ENCODE measurements around the gene SRP9. TPM values are rescaled to one million over a fixed set of nuclear protein-coding genes. Genes with fewer than 3 reads are reported as not detected.

Gene SRP9
- total RNA-seq, 1 donor from 2014 or later, result 480 TPM

GRCh38 chr1:225838793-225839192 is 61.2 kb downstream of the SRP9 start:
- Mint-ChIP-seq H3K27me3 (ENCODE audit: low read depth) (no peaks in the 10 kb centered on the region), H3K36me3 (ENCODE audit: low read depth) (no peaks in the 10 kb centered on the region), H3K9me3 (no peaks in the 10 kb centered on the region), H3K27ac (ENCODE audit: unreplicated experiment) (no peak overlapping the region), H3K4me3 (no peak overlapping the region), H3K4me1 (no peaks in the 10 kb centered on the region)
- TF ChIP-seq CTCF (conservative IDR thresholded peaks at IDR 0.05), result no peak
- DNase-seq (ENCODE audit: low read depth, low spot score), result no peak

Other genes with a start within 250 kb of the SRP9 start
- 179 and 181 TPM in 2 replicates for gene ENAH, start 124.7 kb upstream of the SRP9 start, total RNA-seq
- gene EPHX1, start 32.3 kb downstream of the SRP9 start, total RNA-seq, result 15.4 and 15.8 TPM in 2 replicates
- gene TMEM63A, start 104.6 kb downstream of the SRP9 start, total RNA-seq, result 24.8 and 29.3 TPM in 2 replicates
- gene LEFTY1, start 111.3 kb downstream of the SRP9 start, total RNA-seq, result 0.65 TPM in 1 of 2 replicates, not detected in the other
- gene PYCR2, start 146.4 kb downstream of the SRP9 start, total RNA-seq, result 54.8 and 59.9 TPM in 2 replicates
- gene LEFTY2, start 163.4 kb downstream of the SRP9 start, total RNA-seq, result not detected in 2 replicates
- gene SDE2, start 221.5 kb downstream of the SRP9 start, total RNA-seq, result 18.1 TPM in 2 replicates